ENCODE data around the gene SLX4. TPM values are rescaled to one million over a fixed set of nuclear protein-coding genes. Genes with fewer than 3 reads are reported as not detected.
"Not testable (repeated sequence)": the region's sequence is repeated elsewhere in the genome, so short reads cannot be mapped to it uniquely, and the experiment has no call there.

Gene SLX4
- total RNA-seq, 1 donor from 2014 or later, result 10.9 TPM

DNA sequence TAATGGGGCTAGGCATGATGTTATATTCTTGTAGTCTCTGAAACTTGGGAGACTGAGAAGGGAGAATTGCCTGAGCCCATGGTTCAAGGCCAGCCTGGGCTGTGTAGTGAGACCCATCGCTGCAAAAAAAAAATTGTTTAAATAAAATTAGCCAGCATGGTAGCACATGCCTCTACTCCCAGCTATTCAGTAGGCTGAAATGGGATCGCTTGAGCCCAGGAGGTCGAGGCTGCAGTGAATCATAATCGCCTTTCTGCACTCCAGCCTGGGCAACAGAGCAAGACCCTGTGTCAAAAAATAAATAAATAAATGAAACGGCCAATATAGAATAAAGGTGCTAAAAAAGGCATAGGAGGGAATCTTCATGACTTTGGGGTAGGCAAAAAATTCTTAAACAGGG is 13.9 kb upstream of the SLX4 start:
- H3K4me1 Mint-ChIP-seq, result peaks cover 20% of the 10 kb centered on the region
- no peaks in the 10 kb centered on the region for H3K9me3 Mint-ChIP-seq
- no peak for DNase-seq
- no peaks in the 10 kb centered on the region for H3K27me3 Mint-ChIP-seq
- H3K4me3 Mint-ChIP-seq, result no peak overlapping the region
- no peak overlapping the region for H3K27ac Mint-ChIP-seq
- intact Hi-C loops (cut with micrococcal nuclease), result no loop called here
- no peaks in the 10 kb centered on the region for H3K36me3 Mint-ChIP-seq (ENCODE audit: low read depth)

DNA sequence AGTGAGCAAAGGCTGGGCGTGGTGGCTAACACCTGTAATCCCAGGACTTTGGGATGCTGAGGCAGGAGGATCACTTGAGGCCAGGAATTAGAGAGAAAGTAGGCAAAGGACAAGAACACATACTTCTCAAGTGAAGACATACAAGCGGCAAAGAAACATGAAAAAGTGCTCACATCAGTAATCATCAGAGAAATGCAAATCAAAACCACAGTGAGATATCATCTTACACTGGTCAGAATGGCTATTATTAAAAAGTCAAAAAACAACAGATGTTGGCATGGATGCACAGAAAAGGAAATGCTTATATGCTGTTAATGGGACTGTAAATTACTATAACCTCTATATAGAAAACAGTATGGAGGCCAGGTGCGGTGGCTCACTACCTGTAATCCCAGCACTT is 12.2 kb upstream of the SLX4 start:
- Mint-ChIP-seq H3K27me3 (no peaks in the 10 kb centered on the region), H3K27ac (no peak overlapping the region), H3K4me1 (peaks cover 23% of the 10 kb centered on the region), H3K36me3 (ENCODE audit: low read depth) (peaks cover 2% of the 10 kb centered on the region), H3K9me3 (no peaks in the 10 kb centered on the region), H3K4me3 (no peak overlapping the region)
- intact Hi-C loops (cut with micrococcal nuclease), result no loop called here
- DNase-seq, result no peak

DNA sequence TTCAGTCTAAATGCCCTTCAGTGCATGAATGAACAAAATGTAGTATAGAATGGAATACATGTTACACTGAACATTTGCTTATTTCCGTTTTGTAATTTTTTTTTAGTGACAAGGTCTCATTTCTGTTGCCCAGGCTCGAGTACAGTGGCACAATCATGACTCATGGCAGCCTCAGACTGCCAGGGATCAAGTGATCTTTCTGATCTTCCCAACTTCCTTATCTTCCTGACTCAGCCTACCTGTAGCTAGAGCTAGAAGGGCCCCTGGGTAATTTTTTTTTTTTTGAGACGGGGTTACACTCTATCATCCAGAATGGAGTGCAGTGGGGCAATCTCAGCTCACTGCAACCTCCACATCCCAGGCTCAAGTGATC is 7.3 kb upstream of the SLX4 start:
- Mint-ChIP-seq H3K4me3 (no peak overlapping the region), H3K27ac (no peak overlapping the region), H3K4me1 (peaks cover 25% of the 10 kb centered on the region), H3K9me3 (no peaks in the 10 kb centered on the region), H3K27me3 (no peaks in the 10 kb centered on the region), H3K36me3 (ENCODE audit: low read depth) (peaks cover 28% of the 10 kb centered on the region)
- intact Hi-C loops (cut with micrococcal nuclease), result loop anchor here (10.0 kb wide), 1 partner anchor 114 kb away; the partner anchor contains the start of gene CLUAP1
- DNase-seq, result no peak

DNA sequence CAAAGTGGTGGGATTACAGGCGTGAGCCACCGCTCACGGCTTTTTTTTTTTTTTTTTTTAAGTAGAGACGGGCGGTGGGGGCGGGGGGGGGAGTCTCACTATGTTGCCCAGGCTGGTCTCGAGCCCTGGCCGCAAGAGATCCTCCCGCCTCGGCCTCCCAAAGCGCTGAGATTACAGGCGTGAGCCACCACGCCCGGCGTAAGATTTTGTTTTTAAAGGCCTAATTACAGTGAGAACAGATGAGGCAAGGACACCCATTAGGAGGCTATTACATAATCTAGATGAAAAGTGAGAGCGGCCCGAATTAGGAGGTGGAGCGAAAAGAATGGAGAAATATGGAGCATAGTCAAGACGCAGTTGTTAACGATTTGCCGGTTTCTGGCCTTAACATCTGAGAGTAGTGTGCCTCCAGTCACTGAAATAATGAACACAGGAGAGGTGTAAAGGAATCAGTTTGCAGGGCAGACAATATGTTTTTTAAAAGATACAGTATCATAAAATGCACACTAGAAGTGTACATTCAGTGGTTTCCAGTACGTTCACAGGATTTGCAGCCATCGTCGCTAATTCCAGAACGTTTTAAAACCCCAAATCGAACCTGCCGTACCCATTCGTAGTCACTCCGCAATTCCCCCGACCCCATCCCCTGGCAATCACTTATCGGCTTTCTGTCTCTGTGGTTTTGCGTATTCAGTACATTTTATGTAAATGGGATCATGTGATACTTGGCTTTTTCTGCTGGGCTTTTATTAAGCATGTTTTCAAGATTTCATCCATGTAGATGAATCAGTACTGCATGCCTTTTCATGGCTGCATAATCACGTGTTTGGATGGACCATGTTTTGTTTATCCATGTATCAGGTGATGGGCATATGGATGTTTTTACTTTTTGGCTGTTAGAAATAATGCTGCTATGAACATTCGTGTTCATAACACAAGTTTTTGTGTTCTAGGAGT is 1.4 kb upstream of the SLX4 start:
- intact Hi-C loops (cut with micrococcal nuclease), result loop anchor here (10.0 kb wide), 1 partner anchor 108 kb away; the partner anchor contains the start of gene CLUAP1
- Mint-ChIP-seq H3K36me3 (ENCODE audit: low read depth) (peaks cover 39% of the 10 kb centered on the region), H3K4me3 (peak overlapping the region; percentile 99), H3K27me3 (no peaks in the 10 kb centered on the region), H3K9me3 (no peaks in the 10 kb centered on the region), H3K4me1 (peaks cover 42% of the 10 kb centered on the region), H3K27ac (peak overlapping the region; percentile 52)
- DNase-seq, result no peak

DNA sequence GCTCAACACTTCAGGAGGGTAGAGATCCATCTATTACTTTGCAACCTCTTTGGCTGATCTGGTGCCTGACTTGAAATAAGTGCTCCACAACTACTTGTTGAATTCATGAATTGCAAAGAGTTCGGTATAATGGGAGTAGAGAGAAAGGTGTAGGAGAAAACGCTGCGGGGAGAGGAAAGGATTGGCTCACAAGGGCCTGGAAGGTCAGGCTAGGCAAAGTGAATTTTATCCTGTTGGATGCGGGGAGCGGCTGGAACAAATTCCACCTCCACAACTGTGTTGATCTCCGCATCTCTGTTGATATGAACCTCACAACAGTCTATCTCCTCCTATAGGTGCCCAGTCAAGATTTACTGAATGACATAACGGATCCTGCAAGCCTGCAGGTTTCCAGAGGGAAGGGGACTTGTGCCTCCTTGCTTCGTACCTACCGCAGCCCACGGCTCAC is 684 bp downstream of the SLX4 start:
- Mint-ChIP-seq H3K36me3 (ENCODE audit: low read depth) (peaks cover 40% of the 10 kb centered on the region), H3K27ac (peak overlapping the region; percentile 79), H3K4me1 (peaks cover 49% of the 10 kb centered on the region), H3K4me3 (peak overlapping the region; percentile 99), H3K9me3 (no peaks in the 10 kb centered on the region), H3K27me3 (no peaks in the 10 kb centered on the region)
- no peak for DNase-seq
- intact Hi-C loops (cut with micrococcal nuclease), result loop anchor here (2.0 to 10.0 kb wide), 2 partner anchors 32 to 106 kb away; partner anchors contain the start of gene CLUAP1

DNA sequence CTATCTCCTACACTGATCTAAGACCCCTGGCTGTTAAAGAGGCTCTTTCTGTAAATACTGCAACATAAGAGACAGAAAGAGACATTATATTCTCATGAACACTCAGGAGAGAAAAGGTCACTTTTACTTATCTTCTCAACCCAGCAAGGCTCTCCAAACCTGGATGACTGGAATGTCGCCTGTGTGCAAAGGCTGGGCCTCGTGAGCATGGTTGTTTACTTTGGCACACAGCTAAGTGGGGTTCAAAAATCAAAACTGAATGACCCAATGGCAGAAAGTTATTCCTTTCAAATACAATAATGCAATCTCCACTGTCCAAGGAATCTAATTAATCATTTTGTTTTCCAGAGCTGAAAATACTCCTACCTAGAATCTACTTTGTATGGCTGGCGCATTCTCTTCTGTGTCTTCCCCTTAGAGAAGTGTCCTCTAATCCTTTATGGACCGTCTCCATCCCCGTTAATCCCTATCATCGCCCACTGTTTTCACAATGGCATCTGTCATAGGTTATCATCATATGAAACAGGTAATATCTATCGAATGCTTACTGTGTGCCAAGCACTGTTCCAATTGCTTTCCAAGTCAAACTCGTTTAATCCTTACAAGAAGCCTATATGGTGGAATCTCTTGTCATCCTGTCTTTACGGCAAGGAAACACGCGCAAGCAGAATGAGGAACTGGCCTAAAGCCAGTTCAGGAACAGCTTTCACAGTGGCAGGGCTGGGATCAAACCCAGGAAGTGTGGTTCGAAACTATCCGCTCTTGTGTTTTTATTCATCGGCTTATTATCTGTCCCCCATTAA is 1.3 kb downstream of the SLX4 start:
- intact Hi-C loops (cut with micrococcal nuclease), result loop anchor here (2.0 to 10.0 kb wide), 2 partner anchors 31 to 105 kb away; partner anchors contain the start of gene CLUAP1
- H3K4me3 Mint-ChIP-seq, result peak overlapping the region; percentile 99
- H3K27ac Mint-ChIP-seq, result peak overlapping the region; percentile 79
- peak; percentile 64 for DNase-seq
- peaks cover 34% of the 10 kb centered on the region for H3K36me3 Mint-ChIP-seq (ENCODE audit: low read depth)
- no peaks in the 10 kb centered on the region for H3K9me3 Mint-ChIP-seq
- no peaks in the 10 kb centered on the region for H3K27me3 Mint-ChIP-seq
- peaks cover 44% of the 10 kb centered on the region for H3K4me1 Mint-ChIP-seq

DNA sequence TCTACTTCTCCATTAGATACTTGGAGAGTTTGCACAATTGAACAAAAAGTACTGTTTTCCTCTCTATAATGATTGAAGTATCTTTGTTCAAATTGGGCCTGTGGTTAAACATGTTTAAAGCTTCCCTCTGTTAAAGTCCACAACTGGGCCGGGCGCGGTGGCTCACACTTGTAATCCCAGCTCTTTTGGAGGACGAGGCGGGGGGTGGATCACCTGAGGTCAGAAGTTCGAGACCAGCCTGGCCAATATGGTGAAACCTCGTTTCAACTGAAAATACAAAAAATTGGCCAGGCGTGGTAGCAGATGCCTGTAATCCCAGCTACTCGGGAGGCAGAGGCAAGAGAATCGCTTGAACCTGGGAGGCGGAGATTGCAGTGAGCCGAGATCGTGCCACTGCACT is 2.4 kb downstream of the SLX4 start:
- DNase-seq; H3K27me3 Mint-ChIP-seq; H3K4me3 Mint-ChIP-seq; H3K9me3 Mint-ChIP-seq; intact Hi-C loops (cut with micrococcal nuclease); H3K27ac Mint-ChIP-seq: not testable (repeated sequence)
- peaks cover 36% of the 10 kb centered on the region for H3K4me1 Mint-ChIP-seq
- H3K36me3 Mint-ChIP-seq (ENCODE audit: low read depth), result peaks cover 25% of the 10 kb centered on the region

DNA sequence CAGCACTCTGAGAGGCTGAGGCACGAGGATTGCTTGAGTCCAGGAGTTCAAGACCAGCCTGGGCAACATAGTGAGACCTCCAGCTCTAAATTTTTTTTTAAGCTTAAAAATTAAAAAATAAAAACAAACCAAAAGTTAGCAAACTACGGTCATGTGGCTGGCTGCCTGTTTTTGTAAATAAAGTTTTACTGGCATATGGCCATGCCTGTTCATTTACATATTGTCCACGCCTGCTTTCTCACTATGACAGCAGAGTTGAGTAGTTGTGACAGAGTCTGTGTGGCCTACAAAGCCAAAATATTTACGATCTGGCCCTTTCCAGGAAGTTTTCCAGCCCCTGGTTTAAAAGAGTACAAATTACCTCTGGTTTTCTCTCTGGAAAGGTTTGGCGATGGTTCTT is 3.3 kb downstream of the SLX4 start:
- Mint-ChIP-seq H3K27ac (no peak overlapping the region), H3K9me3 (no peaks in the 10 kb centered on the region), H3K4me1 (peaks cover 31% of the 10 kb centered on the region), H3K4me3 (no peak overlapping the region), H3K36me3 (ENCODE audit: low read depth) (peaks cover 22% of the 10 kb centered on the region), H3K27me3 (no peaks in the 10 kb centered on the region)
- DNase-seq, result no peak
- intact Hi-C loops (cut with micrococcal nuclease), result no loop called here

DNA sequence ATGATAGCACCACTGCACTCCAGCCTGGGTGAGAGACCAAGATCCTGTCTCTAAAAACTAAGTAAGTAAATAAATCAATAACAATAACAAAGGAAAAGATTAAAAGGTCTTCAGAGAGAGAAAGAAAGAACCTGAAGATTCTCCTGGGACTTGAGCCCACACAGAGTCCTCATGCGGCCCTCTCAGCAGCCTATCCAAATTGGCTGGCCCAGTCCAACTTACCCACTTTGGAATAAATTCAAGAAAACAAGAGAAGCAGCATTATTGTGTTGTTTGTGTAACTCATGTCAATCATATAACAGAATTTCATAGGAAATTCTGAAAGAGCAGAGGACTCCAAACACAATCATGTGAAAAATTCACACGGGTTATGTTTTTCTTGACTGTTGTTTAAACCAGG is 3.8 kb downstream of the SLX4 start:
- H3K27me3 Mint-ChIP-seq, result no peaks in the 10 kb centered on the region
- H3K4me1 Mint-ChIP-seq, result peaks cover 26% of the 10 kb centered on the region
- no peak for DNase-seq
- no peaks in the 10 kb centered on the region for H3K9me3 Mint-ChIP-seq
- H3K36me3 Mint-ChIP-seq (ENCODE audit: low read depth), result peaks cover 20% of the 10 kb centered on the region
- intact Hi-C loops (cut with micrococcal nuclease), result no loop called here
- H3K27ac Mint-ChIP-seq, result no peak overlapping the region
- no peak overlapping the region for H3K4me3 Mint-ChIP-seq

DNA sequence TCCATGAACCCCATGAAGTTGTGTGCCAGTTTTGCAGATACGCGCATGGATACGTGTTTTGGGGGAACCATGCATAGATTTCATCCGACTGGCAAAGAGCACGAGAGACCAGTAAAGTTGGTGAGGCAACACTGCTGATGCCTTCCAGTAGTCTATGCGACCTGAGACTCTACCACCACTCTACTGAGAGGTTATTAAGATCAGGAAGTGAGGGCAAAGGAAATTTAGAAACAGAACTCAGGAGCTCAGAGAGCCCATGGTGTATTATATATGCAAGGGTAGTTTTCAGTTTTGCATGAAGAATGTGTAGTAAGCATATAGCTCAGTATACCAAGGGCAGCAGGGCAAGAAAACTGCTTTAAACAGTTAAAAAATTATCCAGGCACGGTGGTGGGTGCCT is 4.2 kb downstream of the SLX4 start:
- H3K4me3 Mint-ChIP-seq, result no peak overlapping the region
- H3K27ac Mint-ChIP-seq, result no peak overlapping the region
- DNase-seq, result no peak
- no peaks in the 10 kb centered on the region for H3K9me3 Mint-ChIP-seq
- peaks cover 24% of the 10 kb centered on the region for H3K4me1 Mint-ChIP-seq
- no peaks in the 10 kb centered on the region for H3K27me3 Mint-ChIP-seq
- H3K36me3 Mint-ChIP-seq (ENCODE audit: low read depth), result peaks cover 18% of the 10 kb centered on the region
- intact Hi-C loops (cut with micrococcal nuclease), result no loop called here

DNA sequence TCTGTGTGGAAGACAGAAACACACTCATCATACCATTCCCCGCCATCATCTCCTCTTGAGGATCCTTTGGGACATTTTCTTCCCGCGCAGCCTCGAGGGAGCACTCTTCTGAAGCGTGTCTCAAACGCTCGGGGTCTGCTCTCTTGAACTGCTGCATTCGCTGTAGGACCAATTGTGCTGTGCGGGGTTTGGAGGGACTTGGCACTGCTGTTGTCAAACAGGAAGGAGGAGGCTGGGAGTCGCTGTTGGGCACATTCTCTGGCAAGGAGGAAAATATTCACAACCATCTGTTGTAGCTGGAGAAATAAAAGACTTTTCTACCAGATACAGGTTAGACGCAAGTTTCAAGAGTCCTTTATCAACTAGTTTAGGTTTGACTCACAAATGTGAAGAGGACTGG is 5.0 kb downstream of the SLX4 start:
- Mint-ChIP-seq H3K36me3 (ENCODE audit: low read depth) (peaks cover 17% of the 10 kb centered on the region), H3K4me1 (peaks cover 20% of the 10 kb centered on the region), H3K27ac (peak overlapping the region; percentile 8), H3K9me3 (no peaks in the 10 kb centered on the region), H3K27me3 (no peaks in the 10 kb centered on the region), H3K4me3 (no peak overlapping the region)
- intact Hi-C loops (cut with micrococcal nuclease), result no loop called here
- no peak for DNase-seq

DNA sequence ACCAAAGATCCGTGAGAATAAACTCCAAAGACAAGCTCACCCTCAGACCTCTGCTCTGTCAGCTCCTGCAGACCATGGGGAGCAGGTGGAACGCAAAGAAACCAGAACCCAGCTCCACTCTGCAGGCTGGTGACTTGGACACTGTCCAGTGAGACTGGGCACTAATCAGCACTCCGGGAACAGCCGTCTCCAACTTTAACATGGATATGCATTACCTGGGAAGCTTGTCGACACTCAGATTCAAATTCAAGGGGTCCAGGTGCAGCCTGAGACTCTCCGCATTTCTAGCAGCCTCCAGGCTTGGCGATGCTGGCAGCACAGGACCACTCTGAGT is 9.1 kb downstream of the SLX4 start:
- H3K4me3 Mint-ChIP-seq, result no peak overlapping the region
- H3K27me3 Mint-ChIP-seq, result no peaks in the 10 kb centered on the region
- intact Hi-C loops (cut with micrococcal nuclease), result no loop called here
- no peak overlapping the region for H3K27ac Mint-ChIP-seq
- peaks cover 33% of the 10 kb centered on the region for H3K36me3 Mint-ChIP-seq (ENCODE audit: low read depth)
- peaks cover 9% of the 10 kb centered on the region for H3K4me1 Mint-ChIP-seq
- no peaks in the 10 kb centered on the region for H3K9me3 Mint-ChIP-seq
- no peak for DNase-seq

DNA sequence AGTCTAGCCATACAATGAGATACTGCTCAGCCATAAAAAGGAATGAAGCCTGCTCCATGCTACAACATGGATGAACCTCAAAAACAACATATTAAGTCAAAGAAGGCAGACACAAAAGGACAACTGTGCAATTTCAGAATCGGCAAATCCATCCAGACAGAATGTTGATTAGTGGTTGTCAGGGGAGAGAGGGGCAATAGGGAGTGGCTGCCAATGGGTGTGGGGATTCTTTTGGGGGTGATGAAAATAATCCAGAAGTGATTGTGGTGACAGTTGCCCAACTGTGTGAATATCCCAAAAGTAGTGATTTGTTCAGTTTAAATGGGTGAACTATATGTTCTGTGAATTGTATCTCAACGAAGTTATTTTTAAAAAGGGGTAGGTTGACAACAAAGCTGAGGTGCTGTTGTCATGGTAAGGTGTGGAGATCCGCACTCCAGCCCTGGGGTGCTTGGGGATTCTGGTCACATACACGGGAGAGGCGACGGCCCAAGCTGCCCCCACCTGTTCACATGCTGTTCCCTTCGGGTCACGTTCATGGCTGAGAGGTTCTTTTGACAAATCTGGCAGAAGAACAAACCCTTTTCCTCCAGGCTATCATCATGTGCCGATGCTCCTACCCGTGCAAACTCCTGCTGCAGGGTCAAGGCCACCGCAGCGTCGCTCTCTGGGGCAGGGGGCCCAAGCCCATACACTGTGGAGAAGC is 9.6 kb downstream of the SLX4 start:
- Mint-ChIP-seq H3K27me3 (no peaks in the 10 kb centered on the region), H3K27ac (no peak overlapping the region), H3K4me3 (no peak overlapping the region), H3K4me1 (peaks cover 8% of the 10 kb centered on the region), H3K36me3 (ENCODE audit: low read depth) (peaks cover 33% of the 10 kb centered on the region), H3K9me3 (no peaks in the 10 kb centered on the region)
- DNase-seq, result no peak
- intact Hi-C loops (cut with micrococcal nuclease), result no loop called here
